Activated CD4-positive, alpha-beta T cell treated with anti-CD3 and anti-CD28 coated beads for 36 hours (primary cell): ENCODE data around the gene ZMYND8. TPM values are rescaled to one million over a fixed set of nuclear protein-coding genes. Genes with fewer than 3 reads are reported as not detected.
"Not testable (repeated sequence)": the region's sequence is repeated elsewhere in the genome, so short reads cannot be mapped to it uniquely, and the experiment has no call there.

ENCODE experiments used
- ATAC-seq: fragments of 200-7000 bp; cut with Tn5 transposase; one replicate; pipeline ENCODE4 v1.10.0; 2021; ENCODE audit warnings: mild to moderate bottlenecking, moderate library complexity
- CTCF ChIA-PET: fragments of 350-600 bp; sonication (Branson Sonifier 250); formaldehyde crosslinking; loops from one replicate; lab custom pipeline; 2021; ENCODE audit warnings: antibody characterized with exemption; lab: Charles Lee
- POLR2A ChIA-PET: fragments of 350-600 bp; sonication (Branson Sonifier 250); formaldehyde crosslinking; loops from one replicate; lab custom pipeline; 2021; ENCODE audit warnings: antibody characterized with exemption, inconsistent platforms; lab: Charles Lee
- DNase-seq: peaks from one replicate; pipeline ENCODE4 v3.0.0-alpha.2; 2020
- H3K27ac Mint-ChIP-seq: one replicate; pipeline ENCODE4 v1.8.0; 2021; ENCODE audit warnings: mixed read lengths
- H3K27me3 Mint-ChIP-seq: one replicate; pipeline ENCODE4 v1.8.0; 2021; ENCODE audit warnings: mixed read lengths
- H3K36me3 Mint-ChIP-seq: one replicate; pipeline ENCODE4 v1.8.0; 2021; ENCODE audit warnings: low read depth, mixed read lengths
- H3K4me1 Mint-ChIP-seq: one replicate; pipeline ENCODE4 v1.8.0; 2021; ENCODE audit warnings: mixed read lengths
- H3K4me3 Mint-ChIP-seq: one replicate; pipeline ENCODE4 v1.8.0; 2021; ENCODE audit warnings: mild to moderate bottlenecking, moderate library complexity, mixed read lengths
- H3K9me3 Mint-ChIP-seq: one replicate; pipeline ENCODE4 v1.8.0; 2021; ENCODE audit warnings: low read depth, mixed read lengths
- intact Hi-C, 2 experiments: fragments of 100-400 bp; cut with DNase I in 1 of 2; cut with micrococcal nuclease in 1 of 2; formaldehyde crosslinking; loops; one replicate each; pipeline versions ENCODE4 v1.14.2 to v1.15.1; 2022 to 2024; cut with DNase I, micrococcal nuclease
- total RNA-seq, 2 experiments: library from RNA; stranded (reverse); gene quantifications; one replicate each; pipeline ENCODE4 v1.2.3, GENCODE V29; 2021

ZMYND8 gene
- total RNA-seq, 2 experiments from 2014 or later: 33.7 to 50.3 TPM

GRCh38 chr20:47272893-47273590 is 83.5 kb downstream of the ZMYND8 start:
- Mint-ChIP-seq H3K9me3 (no peaks in the 10 kb centered on the region), H3K36me3 (peaks cover 44% of the 10 kb centered on the region), H3K27me3 (no peaks in the 10 kb centered on the region), H3K4me1 (peaks cover 44% of the 10 kb centered on the region), H3K27ac (peak overlapping the region; percentile 88), H3K4me3 (no peak overlapping the region)
- DNase-seq: peak; percentile 64
- POLR2A ChIA-PET: interaction anchor here (0.6 to 1.4 kb wide), 5 partner anchors 11 to 214 kb away, joined by 3 to 5 read pairs (median 4); partner anchors contain the start of gene ZMYND8
- CTCF ChIA-PET: interaction anchor here (0.6 to 6.8 kb wide), 68 partner anchors 10 to 540 kb away, joined by 3 to 411 read pairs (median 4); partner anchors contain the start of gene ZMYND8
- peak; percentile 69 for ATAC-seq
- intact Hi-C loops: loop anchor here (1.0 to 10.0 kb wide), 4 partner anchors 111 to 348 kb away; partner anchors contain the start of gene NCOA3 (in 2 of the 2)

- no peak for ATAC-seq
- Mint-ChIP-seq H3K27me3 (no peaks in the 10 kb centered on the region), H3K36me3 (peaks cover 35% of the 10 kb centered on the region), H3K4me1 (peaks cover 34% of the 10 kb centered on the region), H3K9me3 (no peaks in the 10 kb centered on the region), H3K4me3 (no peak overlapping the region), H3K27ac (no peak overlapping the region)
- CTCF ChIA-PET: interaction anchor here (0.7 to 6.8 kb wide), 10 partner anchors 13 to 698 kb away, joined by 3 to 411 read pairs (median 4); no protein-coding TSS in a partner anchor
- intact Hi-C loops: loop anchor here (5.0 to 10.0 kb wide), 2 partner anchors 184 to 231 kb away; partner anchors contain the start of gene NCOA3 (in 2 of the 2)
- DNase-seq: no peak
- POLR2A ChIA-PET: interaction anchor here (0.6 kb wide), 1 partner anchor 141 kb away, joined by 3 read pairs; no protein-coding TSS in a partner anchor
These were observed 85.4 kb downstream of the ZMYND8 start for GRCh38 chr20:47271046-47271615.

GRCh38 chr20:47269309-47270165 is 87.0 kb downstream of the ZMYND8 start:
- no peak overlapping the region for H3K27ac Mint-ChIP-seq
- no peaks in the 10 kb centered on the region for H3K27me3 Mint-ChIP-seq
- DNase-seq: no peak
- H3K9me3 Mint-ChIP-seq: no peaks in the 10 kb centered on the region
- no peak for ATAC-seq
- intact Hi-C loops: loop anchor here (5.0 to 10.0 kb wide), 2 partner anchors 185 to 233 kb away; partner anchors contain the start of gene NCOA3 (in 2 of the 2)
- H3K36me3 Mint-ChIP-seq: peaks cover 21% of the 10 kb centered on the region
- ChIA-PET POLR2A (no interaction called here), CTCF (interaction anchor here (1.3 to 6.8 kb wide), 3 partner anchors 15 to 114 kb away, joined by 3 to 411 read pairs (median 36); no protein-coding TSS in a partner anchor)
- H3K4me3 Mint-ChIP-seq: no peak overlapping the region
- peaks cover 19% of the 10 kb centered on the region for H3K4me1 Mint-ChIP-seq

- Mint-ChIP-seq H3K27ac (no peak overlapping the region), H3K36me3 (peaks cover 11% of the 10 kb centered on the region), H3K4me3 (no peak overlapping the region), H3K9me3 (no peaks in the 10 kb centered on the region), H3K27me3 (no peaks in the 10 kb centered on the region), H3K4me1 (peaks cover 2% of the 10 kb centered on the region)
- DNase-seq: no peak
- intact Hi-C loops: no loop called here
- ChIA-PET CTCF (interaction anchor here (0.5 kb wide), 1 partner anchor 12 kb away, joined by 3 read pairs; no protein-coding TSS in a partner anchor), POLR2A (no interaction called here)
- ATAC-seq: no peak
These were observed 88.9 kb downstream of the ZMYND8 start for GRCh38 chr20:47267621-47268020.

- Mint-ChIP-seq H3K4me1 (no peaks in the 10 kb centered on the region), H3K9me3 (no peaks in the 10 kb centered on the region), H3K4me3 (no peak overlapping the region), H3K27me3 (no peaks in the 10 kb centered on the region), H3K36me3 (peaks cover 12% of the 10 kb centered on the region), H3K27ac (no peak overlapping the region)
- ChIA-PET CTCF (interaction anchor here (0.6 to 1.0 kb wide), 2 partner anchors 8 to 45 kb away, joined by 3 read pairs; no protein-coding TSS in a partner anchor), POLR2A (no interaction called here)
- intact Hi-C loops: no loop called here
- ATAC-seq (no peak), DNase-seq (no peak)
These were observed 89.5 kb downstream of the ZMYND8 start for GRCh38 chr20:47266847-47267515.

GRCh38 chr20:47265984-47266383 is 90.5 kb downstream of the ZMYND8 start:
- H3K4me3 Mint-ChIP-seq: no peak overlapping the region
- POLR2A ChIA-PET: no interaction called here
- H3K27me3 Mint-ChIP-seq: no peaks in the 10 kb centered on the region
- no peaks in the 10 kb centered on the region for H3K4me1 Mint-ChIP-seq
- no peak for DNase-seq
- ATAC-seq: no peak
- peaks cover 18% of the 10 kb centered on the region for H3K36me3 Mint-ChIP-seq
- CTCF ChIA-PET: interaction anchor here (0.6 to 1.0 kb wide), 2 partner anchors 9 to 44 kb away, joined by 3 read pairs; no protein-coding TSS in a partner anchor
- no peak overlapping the region for H3K27ac Mint-ChIP-seq
- intact Hi-C loops: no loop called here
- H3K9me3 Mint-ChIP-seq: no peaks in the 10 kb centered on the region

- Mint-ChIP-seq H3K4me3 (no peak overlapping the region), H3K27ac (no peak overlapping the region), H3K4me1 (peaks cover 3% of the 10 kb centered on the region), H3K9me3 (no peaks in the 10 kb centered on the region), H3K36me3 (peaks cover 24% of the 10 kb centered on the region), H3K27me3 (no peaks in the 10 kb centered on the region)
- ATAC-seq (no peak), DNase-seq (no peak)
- intact Hi-C loops: no loop called here
- ChIA-PET CTCF (no interaction called here), POLR2A (no interaction called here)
These were observed 91.3 kb downstream of the ZMYND8 start for GRCh38 chr20:47265214-47265613.

- POLR2A ChIA-PET, H3K9me3 Mint-ChIP-seq, ATAC-seq, H3K4me3 Mint-ChIP-seq, H3K27ac Mint-ChIP-seq, H3K4me1 Mint-ChIP-seq, DNase-seq, H3K27me3 Mint-ChIP-seq, intact Hi-C loops: not testable (repeated sequence)
- peaks cover 28% of the 10 kb centered on the region for H3K36me3 Mint-ChIP-seq
- CTCF ChIA-PET: interaction anchor here (0.6 to 1.4 kb wide), 2 partner anchors 68 to 357 kb away, joined by 3 to 5 read pairs; no protein-coding TSS in a partner anchor
These were observed 92.2 kb downstream of the ZMYND8 start for GRCh38 chr20:47264137-47264769.

- Mint-ChIP-seq H3K4me1 (peaks cover 13% of the 10 kb centered on the region), H3K4me3 (no peak overlapping the region), H3K9me3 (no peaks in the 10 kb centered on the region), H3K27me3 (no peaks in the 10 kb centered on the region), H3K36me3 (peaks cover 31% of the 10 kb centered on the region), H3K27ac (no peak overlapping the region)
- intact Hi-C loops: no loop called here
- ATAC-seq (no peak), DNase-seq (no peak)
- CTCF ChIA-PET: interaction anchor here (0.6 to 1.4 kb wide), 5 partner anchors 10 to 358 kb away, joined by 3 to 5 read pairs (median 3); no protein-coding TSS in a partner anchor
- POLR2A ChIA-PET: interaction anchor here (0.6 kb wide), 1 partner anchor 31 kb away, joined by 4 read pairs; no protein-coding TSS in a partner anchor
These were observed 92.9 kb downstream of the ZMYND8 start for GRCh38 chr20:47263465-47264084.
